Mesendoderm (in vitro differentiated cells): ENCODE measurements around the gene PCK2. TPM values are rescaled to one million over a fixed set of nuclear protein-coding genes. Genes with fewer than 3 reads are reported as not detected.
"Not testable (repeated sequence)": the region's sequence is repeated elsewhere in the genome, so short reads cannot be mapped to it uniquely, and the experiment has no call there.

ENCODE experiments used
- DNase-seq: peaks from one replicate; pipeline ENCODE4 v3.0.0; 2013
- H2AK5ac ChIP-seq: 2 replicates; pipeline ENCODE4 v1.6.1; 2013; ENCODE audit warnings: low read length, inconsistent platforms
- H2BK120ac ChIP-seq: 2 replicates; pipeline ENCODE4 v1.6.1; 2013; ENCODE audit warnings: low read depth, mild to moderate bottlenecking, low read length, moderate library complexity, mixed read lengths
- H2BK15ac ChIP-seq: replicated peaks from 2 replicates; pipeline ENCODE4 v1.6.1; 2013; ENCODE audit warnings: low read depth, mild to moderate bottlenecking, moderate library complexity
- H2BK5ac ChIP-seq: 2 replicates; pipeline ENCODE4 v1.6.1; 2013; ENCODE audit warnings: low read length, inconsistent platforms
- H3K18ac ChIP-seq: 2 replicates; pipeline ENCODE4 v1.6.1; 2013; ENCODE audit warnings: mild to moderate bottlenecking, low read length, mixed read lengths
- H3K23ac ChIP-seq: one replicate; pipeline ENCODE4 v1.6.1; 2013; ENCODE audit warnings: low read length
- H3K27ac ChIP-seq: 2 replicates; pipeline ENCODE4 v1.5.1; 2013; ENCODE audit warnings: low read depth, mild to moderate bottlenecking, inconsistent platforms, low read length, moderate library complexity
- H3K27me3 ChIP-seq: 2 replicates; pipeline ENCODE4 v1.6.1; 2013; ENCODE audit warnings: low read length, control low read depth, mild to moderate bottlenecking, inconsistent platforms; ENCODE audit not compliant: insufficient read depth, poor library complexity
- H3K36me3 ChIP-seq: 2 replicates; pipeline ENCODE4 v1.6.1; 2013; ENCODE audit warnings: low read length, inconsistent platforms; ENCODE audit not compliant: control insufficient read depth, insufficient read depth
- H3K4ac ChIP-seq: one replicate; pipeline ENCODE4 v1.6.1; 2013; ENCODE audit warnings: low read depth, mild to moderate bottlenecking, low read length, moderate library complexity
- H3K4me1 ChIP-seq: 2 replicates; pipeline ENCODE4 v1.6.1; 2013; ENCODE audit warnings: low read depth, low read length, inconsistent platforms; ENCODE audit not compliant: control insufficient read depth
- H3K4me2 ChIP-seq: 2 replicates; pipeline ENCODE4 v1.6.1; 2013; ENCODE audit warnings: low read length
- H3K4me3 ChIP-seq: 2 replicates; pipeline ENCODE4 v1.5.1; 2013; ENCODE audit warnings: mild to moderate bottlenecking, low read length
- H3K56ac ChIP-seq: one replicate; pipeline ENCODE4 v1.6.1; 2013; ENCODE audit warnings: low read length
- H3K79me1 ChIP-seq: 2 replicates; pipeline ENCODE4 v1.6.1; 2013; ENCODE audit warnings: low read length, inconsistent platforms
- H3K79me2 ChIP-seq: 2 replicates; pipeline ENCODE4 v1.6.1; 2013; ENCODE audit warnings: mild to moderate bottlenecking, low read length; ENCODE audit not compliant: control insufficient read depth, insufficient read depth
- H3K9ac ChIP-seq: 2 replicates; pipeline ENCODE4 v1.6.1; 2013; ENCODE audit warnings: low read length, inconsistent platforms
- H4K5ac ChIP-seq: one replicate; pipeline ENCODE4 v1.6.1; 2013; ENCODE audit warnings: low read length
- H4K8ac ChIP-seq: one replicate; pipeline ENCODE4 v1.6.1; 2013; ENCODE audit warnings: low read depth, mild to moderate bottlenecking, control low read depth, low read length, moderate library complexity
- WGBS: extraction: QIAGEN DNeasy Blood & Tissue Kit; methylation state at CpG from one replicate; pipeline ENCODE4 v1.1.7; 2013; ENCODE audit warnings: low lambda C conversion rate, missing lambda C conversion rate; ENCODE audit not compliant: insufficient coverage; ENCODE audit errors: extremely low coverage; 5-methylcytosine and 5-hydroxymethylcytosine counted together
- polyA plus RNA-seq, 2 experiments: library from polyadenylated mRNA; stranded (reverse); fragments of 200-250 nt; gene quantifications; one replicate each; pipeline ENCODE4 v1.2.3, GENCODE V29; 2013

PCK2 gene
- polyA plus RNA-seq (2013, experiment 1 of 2) = 37.5 TPM
- polyA plus RNA-seq (2013, experiment 2 of 2) = 37.2 TPM

- Histone ChIP-seq H3K4me2 (peak within 1 kb of the TSS; percentile 90), H3K27ac (peak within 1 kb of the TSS; percentile 90), H4K8ac (no peak within 1 kb of the TSS), H3K23ac (peak within 1 kb of the TSS; percentile 97), H3K36me3 (peaks cover 6% of the 10 kb centered on the region), H3K56ac (peak within 1 kb of the TSS; percentile 99), H3K4me3 (peak within 1 kb of the TSS; percentile 99), H3K4ac (peak within 1 kb of the TSS; percentile 43), H2AK5ac (peak within 1 kb of the TSS; percentile 96), H4K5ac (peak within 1 kb of the TSS; percentile 54), H3K18ac (peak within 1 kb of the TSS; percentile 85), H3K9ac (peak within 1 kb of the TSS; percentile 100), H3K79me1 (peaks cover 16% of the 10 kb centered on the region), H2BK120ac (no peak within 1 kb of the TSS), H2BK5ac (peak within 1 kb of the TSS; percentile 94), H3K4me1 (peaks cover 7% of the 10 kb centered on the region), H3K79me2 (peaks cover 10% of the 10 kb centered on the region), H3K27me3 (no peaks in the 10 kb centered on the region), H2BK15ac (no peak within 1 kb of the TSS)
- WGBS = no CpG with 5 or more reads among the region's 68 CpGs
- DNase-seq = peak; percentile 99
These were observed at the start of gene PCK2 for GRCh38 chr14:24093901-24094840. Gene PCK2, plus strand, starts transcription at chr14:24094311. Its CDS starts 95 bp downstream, at chr14:24094406.

- not testable (repeated sequence) for H3K23ac ChIP-seq, H3K4ac ChIP-seq, H2BK15ac ChIP-seq, H3K79me2 ChIP-seq, H3K4me1 ChIP-seq, H3K36me3 ChIP-seq, H3K4me2 ChIP-seq, H3K18ac ChIP-seq, H3K79me1 ChIP-seq, DNase-seq, H4K5ac ChIP-seq, H3K27me3 ChIP-seq, H2BK5ac ChIP-seq, H3K27ac ChIP-seq, H4K8ac ChIP-seq, H3K56ac ChIP-seq, H3K9ac ChIP-seq, H2AK5ac ChIP-seq, H3K4me3 ChIP-seq, H2BK120ac ChIP-seq
- no CpG with 5 or more reads among the region's 2 CpGs for WGBS
These were observed 45.1 kb upstream of the PCK2 start for GRCh38 chr14:24049002-24049401.

- not testable (repeated sequence) for H3K4me2 ChIP-seq, H3K79me1 ChIP-seq, H3K23ac ChIP-seq, H4K5ac ChIP-seq, H3K18ac ChIP-seq, H3K4me3 ChIP-seq, H3K56ac ChIP-seq, H2AK5ac ChIP-seq, H2BK5ac ChIP-seq, H2BK120ac ChIP-seq, H3K27ac ChIP-seq, H3K27me3 ChIP-seq, H2BK15ac ChIP-seq, H3K9ac ChIP-seq, H4K8ac ChIP-seq, H3K79me2 ChIP-seq, DNase-seq, H3K36me3 ChIP-seq, H3K4me1 ChIP-seq, H3K4ac ChIP-seq
- no CpG with 5 or more reads among the region's 8 CpGs for WGBS
These were observed 43.4 kb upstream of the PCK2 start for GRCh38 chr14:24050753-24051152.

GRCh38 chr14:24051176-24051788, 42.8 kb upstream of the PCK2 start:
- peak overlapping the region; percentile 38 for H3K56ac ChIP-seq
- H3K4me1 ChIP-seq = no peaks in the 10 kb centered on the region
- peak overlapping the region; percentile 23 for H3K4ac ChIP-seq
- peak overlapping the region; percentile 26 for H3K4me3 ChIP-seq
- peak overlapping the region; percentile 75 for H3K4me2 ChIP-seq
- no peaks in the 10 kb centered on the region for H3K79me1 ChIP-seq
- no peak overlapping the region for H3K23ac ChIP-seq
- peak overlapping the region; percentile 46 for H3K9ac ChIP-seq
- no peak overlapping the region for H2BK120ac ChIP-seq
- H2AK5ac ChIP-seq = no peak overlapping the region
- WGBS = no CpG with 5 or more reads among the region's 20 CpGs
- no peak overlapping the region for H3K27ac ChIP-seq
- H4K5ac ChIP-seq = no peak overlapping the region
- no peaks in the 10 kb centered on the region for H3K79me2 ChIP-seq
- H2BK5ac ChIP-seq = no peak overlapping the region
- no peaks in the 10 kb centered on the region for H3K36me3 ChIP-seq
- peak overlapping the region; percentile 46 for H3K18ac ChIP-seq
- H3K27me3 ChIP-seq = no peaks in the 10 kb centered on the region
- peak; percentile 34 for DNase-seq
- no peak overlapping the region for H2BK15ac ChIP-seq
- H4K8ac ChIP-seq = no peak overlapping the region

- H3K23ac ChIP-seq = no peak within 1 kb of the TSS
- H2BK5ac ChIP-seq = no peak within 1 kb of the TSS
- no CpG with 5 or more reads among the region's 92 CpGs for WGBS
- H3K18ac ChIP-seq = peak within 1 kb of the TSS; percentile 46
- H2BK120ac ChIP-seq = no peak within 1 kb of the TSS
- H4K5ac ChIP-seq = no peak within 1 kb of the TSS
- peak; percentile 75 for DNase-seq
- H3K4me3 ChIP-seq = peak within 1 kb of the TSS; percentile 26
- peak within 1 kb of the TSS; percentile 75 for H3K4me2 ChIP-seq
- no peak within 1 kb of the TSS for H4K8ac ChIP-seq
- H3K27me3 ChIP-seq = no peaks in the 10 kb centered on the region
- no peak within 1 kb of the TSS for H2BK15ac ChIP-seq
- H3K27ac ChIP-seq = no peak within 1 kb of the TSS
- peak within 1 kb of the TSS; percentile 46 for H3K9ac ChIP-seq
- H3K56ac ChIP-seq = peak within 1 kb of the TSS; percentile 79
- H3K79me2 ChIP-seq = no peaks in the 10 kb centered on the region
- H3K79me1 ChIP-seq = no peaks in the 10 kb centered on the region
- H3K36me3 ChIP-seq = no peaks in the 10 kb centered on the region
- H2AK5ac ChIP-seq = no peak within 1 kb of the TSS
- peak within 1 kb of the TSS; percentile 23 for H3K4ac ChIP-seq
- H3K4me1 ChIP-seq = no peaks in the 10 kb centered on the region
These were observed 42.1 kb upstream of the PCK2 start, which contains the start of gene CARMIL3 for GRCh38 chr14:24051789-24052655. Gene CARMIL3, plus strand, starts transcription at chr14:24052009. Its CDS starts 145 bp downstream, at chr14:24052154.
